Measurements from ENCODE around the gene IFT80. TPM values are rescaled to one million over a fixed set of nuclear protein-coding genes. Genes with fewer than 3 reads are reported as not detected.
A peak's percentile ranks its signal among the peaks of the same experiment; 100 is the strongest.

The IFT80 gene
- total and polyA plus RNA-seq, 9 of the 15 experiments (the other 6 are each of a cell fraction or from before 2014, with no cell fraction given) = 6.7 to 21.1 (median 16.4) TPM

GRCh38 chr3:160225176-160226025, 173.6 kb downstream of the IFT80 start, which contains the start of gene C3orf80 (continued):
- TF ChIP-seq, protein P1, sequence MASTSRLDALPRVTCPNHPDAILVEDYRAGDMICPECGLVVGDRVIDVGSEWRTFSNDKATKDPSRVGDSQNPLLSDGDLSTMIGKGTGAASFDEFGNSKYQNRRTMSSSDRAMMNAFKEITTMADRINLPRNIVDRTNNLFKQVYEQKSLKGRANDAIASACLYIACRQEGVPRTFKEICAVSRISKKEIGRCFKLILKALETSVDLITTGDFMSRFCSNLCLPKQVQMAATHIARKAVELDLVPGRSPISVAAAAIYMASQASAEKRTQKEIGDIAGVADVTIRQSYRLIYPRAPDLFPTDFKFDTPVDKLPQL (IDR thresholded peaks at IDR 0.05; ENCODE audit: extremely low read depth, insufficient read length) = no peak
- TF ChIP-seq SPI1 (IDR thresholded peaks at IDR 0.05; ENCODE audit: borderline replicate concordance, low read depth, low read length) = no peak
- TF ChIP-seq ADNP (tag; IDR thresholded peaks at IDR 0.05) = no peak
- no peak for TF ChIP-seq SMAD2 (IDR thresholded peaks at IDR 0.05; ENCODE audit: low read depth, low read length)
- no peak for TF ChIP-seq SRSF9 (IDR thresholded peaks at IDR 0.05; ENCODE audit: borderline replicate concordance, low read depth, low read length)
- TF ChIP-seq MTA2 (IDR thresholded peaks at IDR 0.05; ENCODE audit: low read depth) = no peak
- TF ChIP-seq HSF4 (CRISPR knock-in tag; IDR thresholded peaks at IDR 0.05; ENCODE audit: borderline replicate concordance) = no peak
- TF ChIP-seq AFF1 (IDR thresholded peaks at IDR 0.05; ENCODE audit: low read depth in 1 of 2, partially characterized antibody in 2 of 2) = no peak
- no peak for TF ChIP-seq WHSC1 (IDR thresholded peaks at IDR 0.05; ENCODE audit: low read length)
- no peak for TF ChIP-seq SRSF3 (IDR thresholded peaks at IDR 0.05; ENCODE audit: insufficient read depth, low read length)
- TF ChIP-seq YY1 (IDR thresholded peaks at IDR 0.05; ENCODE audit: borderline replicate concordance in 1 of 3, control insufficient read depth in 1 of 3, extremely low read depth in 1 of 3, insufficient read depth in 3 of 3, insufficient read length in 1 of 3, insufficient replicate concordance in 2 of 3, low read depth in 1 of 3, low read length in 2 of 3) = no peak
- peak; percentile 90 for TF ChIP-seq CXXC5 (CRISPR knock-in tag; IDR thresholded peaks at IDR 0.05)
- no peak for TF ChIP-seq ZNF274 (IDR thresholded peaks at IDR 0.05; ENCODE audit: borderline replicate concordance, low read depth, low read length)
- no peak for TF ChIP-seq ZFP1 (CRISPR knock-in tag; IDR thresholded peaks at IDR 0.05)
- no peak for TF ChIP-seq NR1H2 (CRISPR knock-in tag; IDR thresholded peaks at IDR 0.05)
- TF ChIP-seq RCOR1 (IDR thresholded peaks at IDR 0.05; ENCODE audit: borderline replicate concordance in 1 of 2, low read depth in 2 of 2, low read length in 2 of 2) = no peak
- TF ChIP-seq ZNF140 (CRISPR knock-in tag; IDR thresholded peaks at IDR 0.05) = no peak
- peak in 1 of 2 experiments; percentile 63; a peak in 1 of 4 replicates for TF ChIP-seq TEAD1 (CRISPR knock-in tag; IDR thresholded peaks at IDR 0.05)
- TF ChIP-seq, protein P2, sequence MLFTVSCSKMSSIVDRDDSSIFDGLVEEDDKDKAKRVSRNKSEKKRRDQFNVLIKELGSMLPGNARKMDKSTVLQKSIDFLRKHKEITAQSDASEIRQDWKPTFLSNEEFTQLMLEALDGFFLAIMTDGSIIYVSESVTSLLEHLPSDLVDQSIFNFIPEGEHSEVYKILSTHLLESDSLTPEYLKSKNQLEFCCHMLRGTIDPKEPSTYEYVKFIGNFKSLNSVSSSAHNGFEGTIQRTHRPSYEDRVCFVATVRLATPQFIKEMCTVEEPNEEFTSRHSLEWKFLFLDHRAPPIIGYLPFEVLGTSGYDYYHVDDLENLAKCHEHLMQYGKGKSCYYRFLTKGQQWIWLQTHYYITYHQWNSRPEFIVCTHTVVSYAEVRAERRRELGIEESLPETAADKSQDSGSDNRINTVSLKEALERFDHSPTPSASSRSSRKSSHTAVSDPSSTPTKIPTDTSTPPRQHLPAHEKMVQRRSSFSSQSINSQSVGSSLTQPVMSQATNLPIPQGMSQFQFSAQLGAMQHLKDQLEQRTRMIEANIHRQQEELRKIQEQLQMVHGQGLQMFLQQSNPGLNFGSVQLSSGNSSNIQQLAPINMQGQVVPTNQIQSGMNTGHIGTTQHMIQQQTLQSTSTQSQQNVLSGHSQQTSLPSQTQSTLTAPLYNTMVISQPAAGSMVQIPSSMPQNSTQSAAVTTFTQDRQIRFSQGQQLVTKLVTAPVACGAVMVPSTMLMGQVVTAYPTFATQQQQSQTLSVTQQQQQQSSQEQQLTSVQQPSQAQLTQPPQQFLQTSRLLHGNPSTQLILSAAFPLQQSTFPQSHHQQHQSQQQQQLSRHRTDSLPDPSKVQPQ (CRISPR knock-in tag; IDR thresholded peaks at IDR 0.05; ENCODE audit: borderline replicate concordance) = no peak
- TF ChIP-seq ERF (CRISPR knock-in tag; IDR thresholded peaks at IDR 0.05) = no peak

All from K562 (cell line).